ENCODE measurements around the gene CACNA1D.

Gene CACNA1D

GRCh38 chr3:53617893-53618523 is 123.6 kb downstream of the CACNA1D start:
- Histone ChIP-seq H3K27me3 (ENCODE audit: control insufficient read depth in 5 of 5, insufficient read depth in 4 of 5, low read length in 5 of 5) (peaks cover 0 to 14% (median 3%) of the 10 kb centered on the region in 5 donors), H3K36me3 (ENCODE audit: control insufficient read depth in 5 of 5, insufficient read depth in 5 of 5, low read length in 5 of 5) (no peaks in the 10 kb centered on the region), H3K9me3 (ENCODE audit: control insufficient read depth in 5 of 5, low read length in 5 of 5) (no peaks in the 10 kb centered on the region), H3K27ac (ENCODE audit: low read depth, low read length) (no peak overlapping the region), H3K4me1 (ENCODE audit: control insufficient read depth in 5 of 5, insufficient read depth in 5 of 5, low read length in 5 of 5) (peaks cover 0 to 20% (median 0%) of the 10 kb centered on the region in 5 donors), H3K9ac (ENCODE audit: low read length in 5 of 5) (no peak overlapping the region), H3K4me3 (ENCODE audit: low read depth in 1 of 5, low read length in 5 of 5) (no peak overlapping the region)

GRCh38 chr3:53618524-53618906 is 124.1 kb downstream of the CACNA1D start:
- Histone ChIP-seq H3K27me3 (ENCODE audit: control insufficient read depth in 5 of 5, insufficient read depth in 4 of 5, low read length in 5 of 5) (peaks cover 0 to 14% (median 3%) of the 10 kb centered on the region in 5 donors), H3K9ac (ENCODE audit: low read length in 5 of 5) (no peak overlapping the region), H3K4me1 (ENCODE audit: control insufficient read depth in 5 of 5, insufficient read depth in 5 of 5, low read length in 5 of 5) (peaks cover 0 to 20% (median 0%) of the 10 kb centered on the region in 5 donors), H3K27ac (ENCODE audit: low read depth, low read length) (no peak overlapping the region), H3K9me3 (ENCODE audit: control insufficient read depth in 5 of 5, low read length in 5 of 5) (no peaks in the 10 kb centered on the region), H3K36me3 (ENCODE audit: control insufficient read depth in 5 of 5, insufficient read depth in 5 of 5, low read length in 5 of 5) (no peaks in the 10 kb centered on the region), H3K4me3 (ENCODE audit: low read depth in 1 of 5, low read length in 5 of 5) (no peak overlapping the region)

GRCh38 chr3:53618936-53619335 is 124.5 kb downstream of the CACNA1D start:
- Histone ChIP-seq H3K27ac (ENCODE audit: low read depth, low read length) (no peak overlapping the region), H3K9ac (ENCODE audit: low read length in 5 of 5) (no peak overlapping the region), H3K4me3 (ENCODE audit: low read depth in 1 of 5, low read length in 5 of 5) (no peak overlapping the region), H3K36me3 (ENCODE audit: control insufficient read depth in 5 of 5, insufficient read depth in 5 of 5, low read length in 5 of 5) (no peaks in the 10 kb centered on the region), H3K9me3 (ENCODE audit: control insufficient read depth in 5 of 5, low read length in 5 of 5) (no peaks in the 10 kb centered on the region), H3K4me1 (ENCODE audit: control insufficient read depth in 5 of 5, insufficient read depth in 5 of 5, low read length in 5 of 5) (peaks cover 0 to 16% (median 0%) of the 10 kb centered on the region in 5 donors), H3K27me3 (ENCODE audit: control insufficient read depth in 5 of 5, insufficient read depth in 4 of 5, low read length in 5 of 5) (peaks cover 0 to 14% (median 3%) of the 10 kb centered on the region in 5 donors)

GRCh38 chr3:53624061-53624857 is 129.8 kb downstream of the CACNA1D start:
- no peak overlapping the region for H3K4me3 ChIP-seq (ENCODE audit: low read depth in 1 of 5, low read length in 5 of 5)
- no peak overlapping the region for H3K9ac ChIP-seq (ENCODE audit: low read length in 5 of 5)
- no peaks in the 10 kb centered on the region for H3K36me3 ChIP-seq (ENCODE audit: control insufficient read depth in 5 of 5, insufficient read depth in 5 of 5, low read length in 5 of 5)
- peaks cover 0 to 5% (median 0%) of the 10 kb centered on the region in 5 donors for H3K4me1 ChIP-seq (ENCODE audit: control insufficient read depth in 5 of 5, insufficient read depth in 5 of 5, low read length in 5 of 5)
- H3K9me3 ChIP-seq (ENCODE audit: control insufficient read depth in 5 of 5, low read length in 5 of 5) = no peaks in the 10 kb centered on the region
- no peak overlapping the region for H3K27ac ChIP-seq (ENCODE audit: low read depth, low read length)
- H3K27me3 ChIP-seq (ENCODE audit: control insufficient read depth in 5 of 5, insufficient read depth in 4 of 5, low read length in 5 of 5) = peaks cover 0 to 4% (median 0%) of the 10 kb centered on the region in 5 donors

- Histone ChIP-seq H3K36me3 (ENCODE audit: control insufficient read depth in 5 of 5, insufficient read depth in 5 of 5, low read length in 5 of 5) (no peaks in the 10 kb centered on the region), H3K27me3 (ENCODE audit: control insufficient read depth in 5 of 5, insufficient read depth in 4 of 5, low read length in 5 of 5) (peaks cover 0 to 4% (median 0%) of the 10 kb centered on the region in 5 donors), H3K27ac (ENCODE audit: low read depth, low read length) (no peak overlapping the region), H3K4me3 (ENCODE audit: low read depth in 1 of 5, low read length in 5 of 5) (no peak overlapping the region), H3K4me1 (ENCODE audit: control insufficient read depth in 5 of 5, insufficient read depth in 5 of 5, low read length in 5 of 5) (peaks cover 0 to 5% (median 0%) of the 10 kb centered on the region in 5 donors), H3K9ac (ENCODE audit: low read length in 5 of 5) (no peak overlapping the region), H3K9me3 (ENCODE audit: control insufficient read depth in 5 of 5, low read length in 5 of 5) (peaks cover 0 to 2% (median 0%) of the 10 kb centered on the region in 5 donors)
These were observed 132.5 kb downstream of the CACNA1D start for GRCh38 chr3:53626876-53627275.

- peaks cover 0 to 5% (median 0%) of the 10 kb centered on the region in 5 donors for H3K9me3 ChIP-seq (ENCODE audit: control insufficient read depth in 5 of 5, low read length in 5 of 5)
- H3K4me3 ChIP-seq (ENCODE audit: low read depth in 1 of 5, low read length in 5 of 5) = no peak overlapping the region
- H3K4me1 ChIP-seq (ENCODE audit: control insufficient read depth in 5 of 5, insufficient read depth in 5 of 5, low read length in 5 of 5) = peaks cover 0 to 5% (median 0%) of the 10 kb centered on the region in 5 donors
- H3K36me3 ChIP-seq (ENCODE audit: control insufficient read depth in 5 of 5, insufficient read depth in 5 of 5, low read length in 5 of 5) = no peaks in the 10 kb centered on the region
- no peak overlapping the region for H3K9ac ChIP-seq (ENCODE audit: low read length in 5 of 5)
- no peak overlapping the region for H3K27ac ChIP-seq (ENCODE audit: low read depth, low read length)
- peaks cover 0 to 4% (median 0%) of the 10 kb centered on the region in 5 donors for H3K27me3 ChIP-seq (ENCODE audit: control insufficient read depth in 5 of 5, insufficient read depth in 4 of 5, low read length in 5 of 5)
These were observed 134.4 kb downstream of the CACNA1D start for GRCh38 chr3:53628536-53629401.

- Histone ChIP-seq H3K27ac (ENCODE audit: low read depth, low read length) (no peak overlapping the region), H3K27me3 (ENCODE audit: control insufficient read depth in 5 of 5, insufficient read depth in 4 of 5, low read length in 5 of 5) (peaks cover 0 to 4% (median 0%) of the 10 kb centered on the region in 5 donors), H3K4me1 (ENCODE audit: control insufficient read depth in 5 of 5, insufficient read depth in 5 of 5, low read length in 5 of 5) (peaks cover 0 to under 1% (median 0%) of the 10 kb centered on the region in 5 donors)
These were observed 135.0 kb downstream of the CACNA1D start for GRCh38 chr3:53629402-53629723.

GRCh38 chr3:53630547-53630946 is 136.1 kb downstream of the CACNA1D start:
- no peak overlapping the region for H3K9ac ChIP-seq (ENCODE audit: low read length in 5 of 5)
- H3K4me1 ChIP-seq (ENCODE audit: control insufficient read depth in 5 of 5, insufficient read depth in 5 of 5, low read length in 5 of 5) = no peaks in the 10 kb centered on the region
- no peak overlapping the region for H3K4me3 ChIP-seq (ENCODE audit: low read depth in 1 of 5, low read length in 5 of 5)
- peaks cover 0 to 5% (median 0%) of the 10 kb centered on the region in 5 donors for H3K9me3 ChIP-seq (ENCODE audit: control insufficient read depth in 5 of 5, low read length in 5 of 5)
- no peaks in the 10 kb centered on the region for H3K36me3 ChIP-seq (ENCODE audit: control insufficient read depth in 5 of 5, insufficient read depth in 5 of 5, low read length in 5 of 5)
- peaks cover 0 to 7% (median 3%) of the 10 kb centered on the region in 5 donors for H3K27me3 ChIP-seq (ENCODE audit: control insufficient read depth in 5 of 5, insufficient read depth in 4 of 5, low read length in 5 of 5)
- H3K27ac ChIP-seq (ENCODE audit: low read depth, low read length) = no peak overlapping the region

More at GRCh38 chr3:53629402-53629723, 135.0 kb downstream of the CACNA1D start:
- H3K9me3 ChIP-seq (ENCODE audit: control insufficient read depth in 5 of 5, low read length in 5 of 5) = peaks cover 0 to 5% (median 0%) of the 10 kb centered on the region in 5 donors
- no peaks in the 10 kb centered on the region for H3K36me3 ChIP-seq (ENCODE audit: control insufficient read depth in 5 of 5, insufficient read depth in 5 of 5, low read length in 5 of 5)
- H3K4me3 ChIP-seq (ENCODE audit: low read depth in 1 of 5, low read length in 5 of 5) = no peak overlapping the region
- H3K9ac ChIP-seq (ENCODE audit: low read length in 5 of 5) = no peak overlapping the region

- H3K36me3 ChIP-seq (ENCODE audit: control insufficient read depth in 5 of 5, insufficient read depth in 5 of 5, low read length in 5 of 5) = no peaks in the 10 kb centered on the region
- peaks cover 0 to 5% (median 0%) of the 10 kb centered on the region in 5 donors for H3K9me3 ChIP-seq (ENCODE audit: control insufficient read depth in 5 of 5, low read length in 5 of 5)
- H3K27me3 ChIP-seq (ENCODE audit: control insufficient read depth in 5 of 5, insufficient read depth in 4 of 5, low read length in 5 of 5) = peaks cover 0 to 6% (median 3%) of the 10 kb centered on the region in 5 donors
- no peak overlapping the region for H3K9ac ChIP-seq (ENCODE audit: low read length in 5 of 5)
- H3K27ac ChIP-seq (ENCODE audit: low read depth, low read length) = no peak overlapping the region
- no peaks in the 10 kb centered on the region for H3K4me1 ChIP-seq (ENCODE audit: control insufficient read depth in 5 of 5, insufficient read depth in 5 of 5, low read length in 5 of 5)
- no peak overlapping the region for H3K4me3 ChIP-seq (ENCODE audit: low read depth in 1 of 5, low read length in 5 of 5)
These were observed 138.9 kb downstream of the CACNA1D start for GRCh38 chr3:53633197-53633787.
